Measurements from ENCODE around the gene CDC45. TPM values are rescaled to one million over a fixed set of nuclear protein-coding genes. Genes with fewer than 3 reads are reported as not detected.
A peak's percentile ranks its signal among the peaks of the same experiment; 100 is the strongest.

CDC45 gene
- total RNA-seq, 1 donor from 2014 or later = 2.2 TPM

DNA sequence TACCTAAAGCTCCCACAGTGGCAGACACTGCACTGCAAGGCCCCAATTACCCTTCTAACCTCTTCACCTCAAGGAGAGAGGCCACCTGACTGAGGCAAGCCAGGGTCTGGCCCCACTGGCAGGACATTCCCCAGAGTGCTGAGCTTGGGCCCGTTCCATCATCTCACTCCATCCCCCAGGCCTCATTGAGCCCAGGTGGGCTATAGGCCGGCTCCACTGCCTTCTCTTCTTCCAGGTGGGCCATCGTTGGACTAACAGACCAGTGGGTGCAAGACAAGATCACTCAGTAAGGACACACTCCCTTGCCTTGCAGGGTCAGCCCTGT, 19.1 kb downstream of the CDC45 start:
- TF ChIP-seq, protein P1, sequence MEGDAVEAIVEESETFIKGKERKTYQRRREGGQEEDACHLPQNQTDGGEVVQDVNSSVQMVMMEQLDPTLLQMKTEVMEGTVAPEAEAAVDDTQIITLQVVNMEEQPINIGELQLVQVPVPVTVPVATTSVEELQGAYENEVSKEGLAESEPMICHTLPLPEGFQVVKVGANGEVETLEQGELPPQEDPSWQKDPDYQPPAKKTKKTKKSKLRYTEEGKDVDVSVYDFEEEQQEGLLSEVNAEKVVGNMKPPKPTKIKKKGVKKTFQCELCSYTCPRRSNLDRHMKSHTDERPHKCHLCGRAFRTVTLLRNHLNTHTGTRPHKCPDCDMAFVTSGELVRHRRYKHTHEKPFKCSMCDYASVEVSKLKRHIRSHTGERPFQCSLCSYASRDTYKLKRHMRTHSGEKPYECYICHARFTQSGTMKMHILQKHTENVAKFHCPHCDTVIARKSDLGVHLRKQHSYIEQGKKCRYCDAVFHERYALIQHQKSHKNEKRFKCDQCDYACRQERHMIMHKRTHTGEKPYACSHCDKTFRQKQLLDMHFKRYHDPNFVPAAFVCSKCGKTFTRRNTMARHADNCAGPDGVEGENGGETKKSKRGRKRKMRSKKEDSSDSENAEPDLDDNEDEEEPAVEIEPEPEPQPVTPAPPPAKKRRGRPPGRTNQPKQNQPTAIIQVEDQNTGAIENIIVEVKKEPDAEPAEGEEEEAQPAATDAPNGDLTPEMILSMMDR (IDR thresholded peaks at IDR 0.05) = no peak
- H3K36me3 Mint-ChIP-seq (ENCODE audit: low read depth) = no peaks in the 10 kb centered on the region
- H3K4me1 Mint-ChIP-seq (ENCODE audit: low read depth) = peaks cover 10% of the 10 kb centered on the region
- no peaks in the 10 kb centered on the region for H3K9me3 Mint-ChIP-seq (ENCODE audit: low read depth)
- H3K27me3 Mint-ChIP-seq (ENCODE audit: low read depth) = no peaks in the 10 kb centered on the region
- H3K27ac Mint-ChIP-seq (ENCODE audit: unreplicated experiment) = no peak overlapping the region
- no peak overlapping the region for H3K4me3 Mint-ChIP-seq (ENCODE audit: unreplicated experiment)
- DNase-seq (ENCODE audit: low spot score) = no peak

DNA sequence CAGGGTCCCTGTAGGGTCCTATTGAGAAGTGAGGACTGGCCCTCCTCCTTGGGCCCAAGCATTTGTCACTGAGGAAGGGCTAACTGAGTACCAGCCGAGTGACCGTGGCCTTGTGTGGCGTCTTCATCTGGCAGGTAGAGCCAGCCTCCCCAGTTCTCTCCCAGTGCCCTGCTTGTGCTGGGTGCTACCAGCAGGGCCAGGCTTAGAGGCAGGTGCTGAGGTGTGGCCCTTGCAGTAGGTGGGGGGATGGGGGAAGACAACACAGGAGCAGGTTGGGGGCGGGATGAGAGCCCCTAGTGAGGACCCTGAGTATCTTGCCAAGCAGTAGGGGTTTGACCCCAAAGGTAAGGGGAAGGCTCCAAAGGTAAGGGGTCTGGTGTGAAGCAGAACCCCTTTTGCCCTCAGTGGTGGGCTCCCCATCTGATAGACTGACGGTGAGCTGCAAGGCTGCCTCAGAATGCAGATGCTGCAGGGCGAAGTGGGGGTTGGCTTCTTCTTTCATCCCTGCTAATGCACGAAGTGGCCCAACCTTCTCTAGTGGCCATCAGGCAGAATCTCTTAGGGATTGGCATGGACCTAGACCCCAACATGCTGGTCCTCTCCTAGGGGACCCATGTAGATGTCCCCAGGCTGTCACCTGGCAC, 19.6 kb downstream of the CDC45 start:
- peaks cover 10% of the 10 kb centered on the region for H3K4me1 Mint-ChIP-seq (ENCODE audit: low read depth)
- no peaks in the 10 kb centered on the region for H3K36me3 Mint-ChIP-seq (ENCODE audit: low read depth)
- H3K9me3 Mint-ChIP-seq (ENCODE audit: low read depth) = no peaks in the 10 kb centered on the region
- DNase-seq (ENCODE audit: low spot score) = no peak
- H3K27ac Mint-ChIP-seq (ENCODE audit: unreplicated experiment) = no peak overlapping the region
- no peaks in the 10 kb centered on the region for H3K27me3 Mint-ChIP-seq (ENCODE audit: low read depth)
- no peak overlapping the region for H3K4me3 Mint-ChIP-seq (ENCODE audit: unreplicated experiment)
- TF ChIP-seq, protein P1 (IDR thresholded peaks at IDR 0.05) = no peak

DNA sequence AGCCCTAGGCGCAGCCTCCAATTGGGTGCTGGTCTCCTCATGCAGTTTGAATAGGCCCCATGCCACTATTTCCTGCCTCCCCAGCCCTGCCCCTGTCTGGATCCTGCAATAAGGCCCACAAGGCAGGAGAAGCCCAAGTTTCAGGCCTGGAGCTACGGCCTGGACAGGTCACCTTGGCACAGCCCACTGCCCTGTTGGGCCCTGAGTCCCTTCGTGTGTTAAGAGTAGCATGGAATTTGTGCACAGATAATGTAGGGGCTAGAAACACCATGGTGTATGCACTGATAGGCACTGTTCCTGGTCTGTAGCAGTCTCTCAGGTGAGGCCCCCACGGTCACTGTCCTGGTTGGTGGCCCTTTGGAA, 20.1 kb downstream of the CDC45 start:
- DNase-seq (ENCODE audit: low spot score) = no peak
- Mint-ChIP-seq H3K9me3 (ENCODE audit: low read depth) (no peaks in the 10 kb centered on the region), H3K27ac (ENCODE audit: unreplicated experiment) (no peak overlapping the region), H3K4me3 (ENCODE audit: unreplicated experiment) (no peak overlapping the region), H3K27me3 (ENCODE audit: low read depth) (no peaks in the 10 kb centered on the region), H3K4me1 (ENCODE audit: low read depth) (peaks cover 10% of the 10 kb centered on the region), H3K36me3 (ENCODE audit: low read depth) (no peaks in the 10 kb centered on the region)
- TF ChIP-seq, protein P1 (IDR thresholded peaks at IDR 0.05) = no peak

DNA sequence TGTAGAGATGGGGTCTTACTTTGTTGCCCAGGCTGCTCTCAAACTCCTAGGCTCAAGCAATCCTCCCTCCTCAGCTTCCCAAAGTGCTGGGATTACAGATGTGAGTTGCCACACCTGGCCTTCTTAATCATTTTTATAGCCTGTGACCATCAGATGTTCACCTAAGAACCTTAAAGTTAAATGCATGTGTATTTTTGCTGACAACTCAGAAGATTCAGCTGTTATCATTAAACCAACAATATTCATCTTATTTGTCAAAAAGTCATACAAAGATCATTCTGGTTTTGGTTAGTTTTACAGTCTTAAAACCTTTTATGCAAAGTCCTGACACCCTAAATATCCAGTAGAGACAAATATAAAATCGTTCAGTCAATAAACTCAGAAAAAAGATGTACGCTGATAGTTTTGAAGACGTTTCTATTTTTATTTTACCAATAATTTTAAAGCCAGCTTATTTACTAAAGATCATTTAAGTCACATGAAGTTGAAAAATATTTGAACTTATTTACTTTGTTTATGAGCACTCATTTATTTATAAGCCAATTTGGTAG, 22.3 kb downstream of the CDC45 start:
- Mint-ChIP-seq H3K4me3 (ENCODE audit: unreplicated experiment) (no peak overlapping the region), H3K9me3 (ENCODE audit: low read depth) (no peaks in the 10 kb centered on the region), H3K27ac (ENCODE audit: unreplicated experiment) (no peak overlapping the region), H3K4me1 (ENCODE audit: low read depth) (peaks cover 6% of the 10 kb centered on the region), H3K36me3 (ENCODE audit: low read depth) (no peaks in the 10 kb centered on the region), H3K27me3 (ENCODE audit: low read depth) (no peaks in the 10 kb centered on the region)
- no peak for DNase-seq (ENCODE audit: low spot score)
- TF ChIP-seq, protein P1 (IDR thresholded peaks at IDR 0.05) = no peak

DNA sequence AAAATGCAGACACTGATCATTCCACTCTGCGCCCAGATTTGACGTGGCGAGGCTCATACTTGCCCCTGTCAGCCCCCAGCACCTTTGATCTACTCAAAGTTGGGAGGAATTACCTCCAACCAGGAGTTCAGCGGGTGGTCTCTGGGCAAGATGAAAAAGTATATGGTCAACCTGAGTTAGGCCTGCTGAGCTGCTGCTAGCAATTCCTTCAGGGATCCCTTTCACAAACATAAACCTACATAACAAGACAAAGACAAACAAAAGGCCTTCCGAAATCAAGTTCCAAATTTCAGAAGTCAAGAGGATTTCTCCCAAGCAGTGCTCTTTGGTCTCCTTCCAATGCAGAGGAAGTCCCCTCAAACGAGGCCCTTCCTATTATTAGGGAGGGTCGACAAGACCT, 23.6 kb downstream of the CDC45 start:
- no peaks in the 10 kb centered on the region for H3K36me3 Mint-ChIP-seq (ENCODE audit: low read depth)
- no peaks in the 10 kb centered on the region for H3K4me1 Mint-ChIP-seq (ENCODE audit: low read depth)
- no peak overlapping the region for H3K4me3 Mint-ChIP-seq (ENCODE audit: unreplicated experiment)
- TF ChIP-seq, protein P1 (IDR thresholded peaks at IDR 0.05) = no peak
- peak; percentile 28 for DNase-seq (ENCODE audit: low spot score)
- H3K27ac Mint-ChIP-seq (ENCODE audit: unreplicated experiment) = no peak overlapping the region
- no peaks in the 10 kb centered on the region for H3K27me3 Mint-ChIP-seq (ENCODE audit: low read depth)
- H3K9me3 Mint-ChIP-seq (ENCODE audit: low read depth) = no peaks in the 10 kb centered on the region

Data from chondrocyte (in vitro differentiated cells).